ENCODE data around the gene REV1.

- TF ChIP-seq CTCF (IDR thresholded peaks at IDR 0.05) (peak in 1 of 6 experiments; percentile 1), POLR2A (IDR thresholded peaks at IDR 0.05) (peak; percentile 57 to 72)
These were observed 605 bp downstream of the REV1 start for GRCh38 chr2:99489063-99489760.

Data from adrenal gland (tissue), 5 donors.